NCI-H446 treated with DMSO at 0.1 percent for 48 hours (cell line): Measurements from ENCODE around the gene GPR161.

Experiments
- DNase-seq: peaks from one replicate; lab custom pipeline; 2025; lab: John Stamatoyannopoulos, UW

GPR161 gene

GRCh38 chr1:168106274-168106673 is 30.5 kb downstream of the GPR161 start:
- DNase-seq, result no peak

GRCh38 chr1:168105846-168106245 is 30.9 kb downstream of the GPR161 start:
- DNase-seq, result no peak

GRCh38 chr1:168104535-168104934 is 32.2 kb downstream of the GPR161 start:
- DNase-seq, result no peak

- DNase-seq, result no peak
Observed at GRCh38 chr1:168102487-168102886, 34.2 kb downstream of the GPR161 start.

DNA sequence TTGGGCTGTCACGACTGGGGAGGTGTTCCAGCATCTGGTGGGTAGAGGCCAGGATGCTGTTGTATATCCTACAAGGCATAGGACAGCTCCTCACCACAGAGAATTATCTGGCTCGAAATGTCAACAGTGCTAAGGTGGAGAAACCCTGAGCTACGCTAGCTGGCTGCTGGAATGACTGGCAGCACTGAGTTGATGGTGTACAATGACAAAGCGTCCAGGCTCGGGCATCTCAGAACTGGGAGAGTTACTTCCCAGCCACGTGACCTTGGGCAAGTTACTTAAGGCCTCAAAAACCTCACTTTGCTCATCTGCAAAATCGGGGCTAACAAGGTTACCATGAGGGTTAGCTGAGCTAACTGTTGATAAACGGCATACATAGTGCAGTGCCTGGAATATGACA is 35.4 kb downstream of the GPR161 start:
- no peak for DNase-seq

DNA sequence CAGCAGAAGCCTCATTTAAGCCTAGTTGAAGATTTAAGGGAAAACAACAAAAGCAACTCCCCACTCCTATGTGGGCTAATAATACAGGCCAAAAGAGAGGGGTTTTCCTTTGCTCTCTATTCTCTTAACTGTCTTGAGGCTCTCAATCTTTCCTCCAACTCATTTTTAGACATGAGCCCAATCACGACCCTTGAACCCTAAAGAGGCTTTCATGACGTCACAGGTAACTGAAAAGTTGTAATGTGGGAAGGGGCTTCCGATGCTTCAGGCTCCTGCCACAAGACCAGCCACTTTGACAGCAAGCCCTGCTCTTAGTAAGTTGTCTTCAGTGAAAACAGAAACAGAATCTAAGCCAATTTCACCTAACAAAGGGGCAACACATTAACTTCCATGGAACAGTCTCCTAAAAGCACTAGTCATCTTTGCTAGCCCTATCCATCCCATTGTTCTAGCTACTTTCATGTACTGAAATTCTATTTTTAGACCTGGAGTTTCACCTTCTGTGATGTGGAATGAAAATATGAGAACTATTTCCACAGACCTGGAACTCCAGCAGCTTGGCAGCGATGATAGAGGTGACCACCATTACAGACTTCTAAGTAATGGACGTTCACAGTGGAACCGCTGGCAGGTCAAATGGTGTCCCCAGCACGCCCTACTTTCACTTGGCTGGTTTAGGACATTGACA is 36.3 kb downstream of the GPR161 start:
- DNase-seq, result no peak

- DNase-seq, result no peak
Observed at GRCh38 chr1:168099337-168099801, 37.4 kb downstream of the GPR161 start.

DNA sequence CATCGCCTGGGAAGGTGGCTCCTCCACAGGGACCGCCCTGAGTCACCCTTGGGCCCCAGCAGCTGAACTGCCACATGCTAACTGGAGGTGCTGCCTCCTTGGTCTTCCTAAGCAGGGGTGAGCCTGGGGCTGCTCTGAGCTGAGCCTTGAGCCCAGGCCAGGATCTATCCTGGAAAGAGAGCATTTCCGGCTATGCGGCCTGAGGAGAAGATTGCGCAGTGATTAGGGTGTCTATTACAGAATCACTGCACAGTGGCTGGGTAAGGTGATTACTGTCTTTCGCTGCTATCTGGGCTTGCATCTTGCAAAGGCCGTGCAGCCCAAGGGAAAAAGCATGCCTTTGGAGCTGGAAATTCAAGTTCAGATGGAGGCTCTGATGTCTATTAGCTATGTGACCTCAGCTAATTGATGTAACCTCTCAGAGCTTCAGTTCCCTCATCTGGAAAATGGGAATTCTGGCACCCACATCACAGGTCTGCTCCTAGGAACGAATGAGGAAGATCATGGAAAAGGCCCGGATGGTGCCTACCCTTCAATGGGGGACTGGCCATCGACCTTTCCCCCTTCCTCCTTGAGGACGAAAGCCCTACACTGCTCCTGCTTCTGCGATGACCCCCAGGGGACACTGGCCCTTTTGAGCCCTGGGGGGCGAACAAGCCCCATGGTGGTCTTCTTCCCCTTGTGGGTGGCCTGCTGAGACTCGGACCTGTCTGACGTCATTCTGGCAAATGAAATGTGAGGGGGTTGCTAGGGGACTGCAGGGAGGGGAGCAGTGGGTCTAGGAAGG is 38.0 kb downstream of the GPR161 start:
- DNase-seq, result no peak

- DNase-seq, result no peak
Observed at GRCh38 chr1:168097921-168098528, 38.7 kb downstream of the GPR161 start.

DNA sequence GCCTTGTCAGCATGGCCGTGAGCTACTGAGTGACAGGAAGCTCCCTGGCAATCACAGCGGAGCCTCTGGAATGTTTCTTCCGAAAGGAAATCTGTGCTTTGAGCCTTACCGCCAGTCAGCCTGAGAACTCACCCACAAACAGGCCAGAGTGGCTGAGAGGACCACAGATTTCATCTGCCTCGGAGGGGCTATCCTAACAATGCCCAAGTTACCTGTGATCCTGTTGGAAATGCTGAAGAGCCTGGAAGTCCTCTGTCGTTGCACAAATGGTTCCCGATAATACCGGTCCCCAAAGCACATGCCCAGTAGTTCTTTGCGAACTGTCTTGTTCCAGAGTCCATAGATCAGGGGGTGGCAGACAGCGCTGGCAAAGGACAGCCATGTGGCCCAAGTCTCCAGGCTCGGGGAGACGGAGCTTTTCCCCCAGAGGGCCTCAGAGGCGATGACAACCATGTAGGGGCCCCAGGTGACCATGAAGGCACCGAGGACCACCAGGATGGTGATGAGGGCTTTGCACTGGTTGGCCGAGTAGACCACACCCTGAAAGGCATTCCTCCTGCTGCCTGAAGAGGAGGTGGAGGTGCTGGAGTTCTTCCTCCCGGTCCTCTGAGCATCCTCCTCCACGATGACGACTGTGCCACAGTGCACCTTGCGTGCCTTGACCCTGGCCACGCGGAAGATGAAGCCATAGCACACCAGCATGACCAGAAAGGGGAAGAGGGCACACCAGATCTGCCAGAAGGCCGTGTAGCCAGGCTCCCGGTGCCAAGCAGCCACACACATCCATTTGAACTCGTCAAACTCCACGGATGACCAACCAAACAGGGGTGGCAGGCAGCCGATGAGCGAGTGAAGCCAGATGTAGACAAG is 40.2 kb downstream of the GPR161 start:
- no peak for DNase-seq

DNA sequence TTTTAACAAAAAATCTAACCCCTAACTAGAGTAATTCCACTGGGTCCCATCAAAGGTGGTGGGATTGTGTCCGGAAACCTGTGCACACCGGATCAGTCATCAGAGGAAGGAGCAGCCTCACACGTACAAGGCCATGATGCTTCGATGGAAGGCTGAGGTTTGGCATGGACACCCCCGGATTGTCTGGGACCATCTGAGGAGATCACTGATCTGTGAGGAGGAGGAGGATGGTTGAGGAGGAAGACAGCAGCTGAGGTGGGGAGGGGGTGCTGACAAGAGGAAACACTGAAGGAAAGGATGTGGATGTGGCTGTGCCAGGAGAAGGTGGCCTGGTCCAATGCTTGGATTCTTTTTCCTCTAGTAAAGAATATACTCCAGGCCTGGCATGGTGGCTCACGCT is 41.3 kb downstream of the GPR161 start:
- no peak for DNase-seq

DNA sequence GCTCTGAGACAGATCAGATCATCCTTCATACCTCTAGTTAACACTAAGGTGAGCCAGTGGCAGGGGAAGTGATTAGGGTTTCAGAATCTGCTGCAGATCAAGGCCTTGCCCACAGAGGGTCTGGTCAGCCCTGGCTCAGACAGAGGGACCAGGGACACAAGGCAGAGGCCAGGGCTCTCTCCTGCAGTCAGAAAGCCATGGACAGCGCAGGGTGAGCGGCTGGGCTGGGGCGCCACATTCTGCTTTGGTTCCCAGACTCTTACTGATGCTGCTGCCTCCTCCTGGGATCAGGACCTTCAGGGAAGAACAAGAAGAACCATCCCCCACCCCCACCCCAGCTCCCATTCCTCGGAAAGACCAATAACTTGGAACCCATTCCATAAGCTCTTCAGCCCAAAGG is 43.1 kb downstream of the GPR161 start:
- DNase-seq, result no peak

DNA sequence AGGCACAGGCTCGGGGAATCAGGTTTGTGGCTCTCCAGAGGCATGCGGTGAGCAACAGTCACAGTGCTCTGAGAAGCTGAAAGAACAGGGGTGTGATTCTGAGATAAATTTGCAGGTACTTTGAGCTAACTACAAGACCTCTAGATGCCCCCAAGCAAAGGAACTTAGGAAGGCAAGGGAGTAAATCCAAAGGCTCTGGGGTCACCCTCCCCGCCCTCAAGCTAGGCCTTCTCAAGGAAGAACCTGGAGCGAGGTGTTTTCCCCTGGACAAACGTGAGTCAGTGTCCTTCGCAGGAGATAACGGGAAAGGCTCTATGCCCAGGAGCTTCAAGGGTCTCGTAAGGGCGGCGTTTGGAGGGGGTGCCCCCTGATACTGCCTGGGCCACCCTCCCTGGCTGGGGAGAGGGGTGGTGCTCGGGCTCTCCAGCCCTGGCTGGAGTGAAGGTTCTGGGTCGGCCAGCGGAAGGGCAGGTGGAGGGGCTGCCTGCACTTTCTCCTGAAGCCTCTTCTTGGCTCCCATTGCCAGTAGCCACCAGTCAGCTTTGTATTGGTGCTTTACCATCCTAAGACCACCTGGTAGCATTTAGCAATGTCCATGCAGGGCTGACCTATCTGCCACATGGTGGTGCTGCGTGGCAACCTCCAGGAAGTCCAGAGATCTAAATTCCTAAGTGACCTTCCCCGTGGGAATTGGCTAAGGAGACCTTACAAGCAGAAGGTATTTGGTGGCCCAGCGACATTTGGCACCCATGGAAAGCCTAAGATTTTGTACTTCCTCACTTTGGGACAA is 44.0 kb downstream of the GPR161 start:
- DNase-seq, result no peak

DNA sequence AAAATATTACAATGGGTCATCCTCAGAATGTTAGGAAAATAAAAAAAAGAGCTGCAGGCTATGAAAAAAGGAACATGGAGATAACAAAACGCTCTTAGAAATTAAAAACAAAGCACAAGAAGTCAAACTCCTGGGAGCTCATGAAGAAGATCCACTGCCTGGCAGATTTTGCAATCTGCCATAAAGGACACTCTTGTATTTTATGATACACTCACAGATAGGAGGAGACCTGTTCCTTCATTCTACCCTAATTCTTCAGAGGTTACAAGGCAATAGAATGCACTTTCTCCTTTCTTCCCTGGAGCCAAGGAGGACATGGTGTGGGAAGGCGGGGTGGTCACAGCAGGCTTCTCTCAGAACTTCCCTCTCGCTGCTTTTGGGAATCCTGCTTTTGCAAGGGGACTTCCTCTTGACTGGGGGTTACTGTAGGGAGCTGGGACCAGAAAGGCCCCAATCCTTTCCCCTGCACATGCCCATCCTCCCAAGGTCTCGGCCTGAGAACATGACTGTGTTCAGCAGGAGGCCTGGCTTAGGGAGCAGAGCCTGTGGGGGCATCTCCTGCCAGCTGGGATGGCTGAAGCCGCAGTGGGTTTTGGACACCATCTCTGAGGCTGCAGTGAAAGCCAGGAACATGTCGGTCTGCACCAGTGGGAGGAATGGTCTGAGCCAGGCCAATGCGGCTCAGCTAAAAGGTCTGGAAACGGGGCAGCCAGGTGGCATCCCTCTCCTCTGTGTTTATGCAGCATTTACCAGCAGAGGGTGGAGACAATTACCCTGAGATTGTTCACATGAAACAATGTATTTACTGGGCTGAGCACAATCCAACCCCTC is 44.8 kb downstream of the GPR161 start:
- DNase-seq, result no peak

DNA sequence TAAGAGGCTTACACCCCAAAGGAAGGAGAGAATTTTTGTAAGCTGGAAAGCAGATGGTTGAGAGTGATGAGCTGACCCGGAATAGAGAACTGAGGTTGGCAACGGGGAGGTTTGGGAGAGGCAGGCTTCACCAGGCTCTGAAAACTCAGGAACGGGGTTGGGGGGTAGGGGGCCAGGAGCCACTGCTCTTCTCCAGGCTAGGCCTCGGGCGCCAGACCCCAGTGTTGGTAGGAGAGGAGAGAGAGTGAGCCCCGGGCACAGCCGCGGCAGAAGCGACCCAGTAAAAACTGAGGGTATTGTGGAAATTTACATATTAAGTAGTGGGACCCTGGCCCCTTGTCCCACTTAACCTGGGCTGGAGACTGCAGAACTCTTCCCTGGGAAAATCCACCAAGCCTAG is 45.7 kb downstream of the GPR161 start:
- DNase-seq, result no peak

DNA sequence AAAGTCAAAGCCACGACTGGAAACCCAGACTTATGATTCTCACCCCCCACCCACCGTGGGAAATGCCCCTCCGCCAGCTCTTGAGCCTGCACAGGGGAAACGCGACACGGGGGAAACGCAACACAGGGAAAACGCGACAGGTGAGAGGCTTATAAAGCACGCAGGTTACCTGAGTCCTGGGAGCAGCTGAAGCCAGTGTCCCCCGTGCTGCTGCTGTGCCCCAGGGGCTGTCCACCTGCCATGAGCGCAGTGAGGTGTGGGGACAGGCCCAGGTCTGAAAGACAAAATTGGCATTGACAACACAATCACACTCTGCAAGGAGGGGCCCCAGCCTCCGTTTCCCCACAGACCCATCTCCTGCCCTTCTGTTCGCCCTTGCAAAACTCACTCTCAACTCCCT is 46.3 kb downstream of the GPR161 start:
- DNase-seq, result no peak

- DNase-seq, result no peak
Observed at GRCh38 chr1:168089979-168090337, 46.8 kb downstream of the GPR161 start.

GRCh38 chr1:168089326-168089978 is 47.3 kb downstream of the GPR161 start:
- no peak for DNase-seq

DNA sequence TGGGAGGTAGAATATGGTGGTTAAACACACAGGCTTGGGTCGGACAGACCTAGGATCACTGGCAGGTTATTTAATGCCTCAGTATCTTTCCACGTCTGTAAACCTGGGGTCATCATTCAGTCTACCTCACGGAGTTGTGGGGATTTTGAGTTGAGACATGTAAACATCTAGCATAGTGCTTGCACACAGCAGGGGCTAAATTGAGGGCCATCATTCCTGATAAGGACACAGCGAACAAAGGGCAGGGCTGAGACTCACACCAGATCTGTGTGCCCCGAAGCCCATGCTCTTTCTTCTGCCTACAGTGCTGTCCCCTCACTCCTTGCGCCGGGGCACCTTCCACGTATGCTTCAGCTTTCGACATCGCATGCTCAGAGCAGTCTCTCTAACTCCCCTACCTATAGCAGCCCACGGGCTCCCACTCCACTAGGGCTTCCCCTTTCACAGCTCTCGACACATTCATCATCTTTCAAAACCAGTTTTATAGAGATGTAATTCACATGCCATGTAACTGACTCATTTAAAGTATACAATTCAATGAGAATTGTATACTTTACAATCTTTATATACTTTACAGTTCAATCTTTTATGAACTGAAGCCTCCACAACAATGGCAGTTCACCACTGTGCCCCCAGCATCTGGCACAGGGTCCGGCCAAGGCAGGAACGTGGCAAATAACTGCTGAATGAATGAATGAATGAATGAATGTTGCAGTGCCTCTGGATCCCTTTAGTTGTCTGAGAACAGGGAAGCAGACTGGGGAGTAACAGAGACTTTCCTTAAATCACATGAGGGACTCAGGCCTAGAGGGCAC is 48.0 kb downstream of the GPR161 start:
- DNase-seq, result no peak
